HepG2 (cell line): ENCODE measurements around the gene KLF11. TPM values are rescaled to one million over a fixed set of nuclear protein-coding genes. Genes with fewer than 3 reads are reported as not detected.

Source experiments
- BCL6 ChIP-seq: IDR thresholded peaks from 2 replicates; pipeline ENCODE4 v1.6.1; 2016; ENCODE audit warnings: missing genetic modification reagents, missing compliant biosample characterization
- CBX5 ChIP-seq: sonication (generic); formaldehyde crosslinking; IDR thresholded peaks from 2 replicates; pipeline ENCODE4 v1.4.0; 2020; ENCODE audit warnings: missing genetic modification reagents, borderline replicate concordance
- FOSL2 ChIP-seq: sonication (generic); formaldehyde crosslinking; IDR thresholded peaks from 2 replicates; pipeline ENCODE4 v1.4.0; 2020; ENCODE audit warnings: missing genetic modification reagents
- GABPB1 ChIP-seq: IDR thresholded peaks from 2 replicates; pipeline ENCODE4 v1.6.1; 2016; ENCODE audit warnings: mild to moderate bottlenecking, missing genetic modification reagents, moderate library complexity, missing compliant biosample characterization
- NFE2L2 ChIP-seq: fragments of 150-350 bp; IDR thresholded peaks from 2 replicates; pipeline ENCODE4 v1.6.1; 2014; ENCODE audit warnings: low read length
- NR2F1 ChIP-seq, 2 experiments: fragments of 450-650 bp in 1 of 2; formaldehyde crosslinking in 1 of 2; IDR thresholded peaks; 2 replicates each; pipeline versions ENCODE4 v1.5.0 to v1.6.1; 2016 to 2020; ENCODE audit warnings: mild to moderate bottlenecking in 1 of 2, missing compliant biosample characterization in 1 of 2, missing genetic modification reagents in 1 of 2, moderate library complexity in 1 of 2
- SPEN ChIP-seq: sonication (generic); formaldehyde crosslinking; IDR thresholded peaks from 2 replicates; pipeline ENCODE4 v1.5.1; 2020; ENCODE audit warnings: low read depth, mild to moderate bottlenecking, missing genetic modification reagents
- SSRP1 ChIP-seq: IDR thresholded peaks from 2 replicates; pipeline ENCODE4 v1.6.1; 2016; ENCODE audit warnings: control low read depth
- TBL1XR1 ChIP-seq: fragments of 150-350 bp; IDR thresholded peaks from 2 replicates; pipeline ENCODE4 v1.6.1; 2014; ENCODE audit warnings: borderline replicate concordance, low read length; ENCODE audit not compliant: partially characterized antibody
- THAP11 ChIP-seq: IDR thresholded peaks from 2 replicates; pipeline ENCODE4 v1.6.1; 2016; ENCODE audit warnings: missing biosample characterization, missing genetic modification reagents
- XRCC5 ChIP-seq: fragments of 200-400 bp; formaldehyde crosslinking; optimal IDR thresholded peaks from 2 replicates; pipeline ENCODE3; 2017; ENCODE audit warnings: mild to moderate bottlenecking, low read length
- ZNF235 ChIP-seq: sonication (generic); formaldehyde crosslinking; IDR thresholded peaks from 2 replicates; pipeline ENCODE4 v1.8.1; 2023; ENCODE audit warnings: mild to moderate bottlenecking, missing genetic modification reagents, borderline replicate concordance
- polyA plus RNA-seq, 8 experiments: library from polyadenylated mRNA; depleted of rRNA in 3 of 8; stranded (reverse) in 7 of 8; unstranded in 1 of 8; fragments of >200 nt; fragmentation: Illumina TruSeq in 4 of 8; extraction: Trizol in 4 of 8; gene quantifications; 2 replicates each; pipeline versions ENCODE4 v1.2.1 to v1.2.3, GENCODE V29; 2011 to 2016; ENCODE audit warnings: low read depth in 4 of 8, missing spikeins in 1 of 8, mixed read lengths in 1 of 8; ENCODE audit not compliant: insufficient read depth in 1 of 8
- total RNA-seq, 5 experiments: library from RNA; depleted of rRNA; stranded (reverse); fragments of >200 nt; fragmentation: Illumina TruSeq; extraction: Trizol; gene quantifications; 2 replicates each; pipeline ENCODE4 v1.2.3, GENCODE V29; 2016; ENCODE audit warnings: low read depth in 1 of 5
- TF ChIP-seq, protein P1 (sequence below): IDR thresholded peaks from 2 replicates; pipeline ENCODE4 v1.6.1; 2016; ENCODE audit warnings: missing compliant biosample characterization, missing genetic modification reagents, borderline replicate concordance
- TF ChIP-seq, protein P2 (sequence below): IDR thresholded peaks from 2 replicates; pipeline ENCODE4 v1.4.0; 2020; ENCODE audit warnings: mild to moderate bottlenecking, missing genetic modification reagents
- TF ChIP-seq, protein P3 (sequence below): sonication (generic); formaldehyde crosslinking; IDR thresholded peaks from 2 replicates; pipeline ENCODE4 v1.4.0; 2020; ENCODE audit warnings: missing genetic modification reagents
- TF ChIP-seq, protein P4 (sequence below): sonication (generic); formaldehyde crosslinking; IDR thresholded peaks from 2 replicates; pipeline ENCODE4 v1.9.0; 2022; ENCODE audit warnings: low read depth, missing genetic modification reagents
- TF ChIP-seq, protein P5 (sequence below): IDR thresholded peaks from 2 replicates; pipeline ENCODE4 v1.6.1; 2012; ENCODE audit warnings: low read depth, low read length, improper control_type of control experiment

KLF11 gene
- total and polyA plus RNA-seq, 2 of the 13 experiments (the other 11 are each of a cell fraction or from before 2014, with no cell fraction given) = 2.5 to 11.8 TPM

DNA sequence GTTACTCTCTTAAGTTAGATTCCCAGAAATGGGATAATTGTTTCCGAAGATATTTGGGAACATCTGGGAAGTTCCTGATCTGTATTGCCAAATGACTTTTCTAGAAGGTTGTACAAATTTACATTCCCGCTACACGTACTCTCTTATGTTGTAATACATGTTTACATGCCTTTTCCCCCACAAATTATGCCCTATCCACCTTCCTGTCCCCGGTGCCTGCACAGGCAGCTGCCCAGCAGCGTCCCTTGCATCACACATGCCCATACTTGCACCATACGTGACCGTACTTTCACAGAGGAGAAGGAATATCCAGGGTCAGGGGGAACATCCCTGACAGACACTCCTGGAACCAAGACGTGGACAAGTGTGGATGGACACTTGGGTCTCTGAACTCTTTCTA is 24.2 kb upstream of the KLF11 start (continued):
- TF ChIP-seq, protein P1, sequence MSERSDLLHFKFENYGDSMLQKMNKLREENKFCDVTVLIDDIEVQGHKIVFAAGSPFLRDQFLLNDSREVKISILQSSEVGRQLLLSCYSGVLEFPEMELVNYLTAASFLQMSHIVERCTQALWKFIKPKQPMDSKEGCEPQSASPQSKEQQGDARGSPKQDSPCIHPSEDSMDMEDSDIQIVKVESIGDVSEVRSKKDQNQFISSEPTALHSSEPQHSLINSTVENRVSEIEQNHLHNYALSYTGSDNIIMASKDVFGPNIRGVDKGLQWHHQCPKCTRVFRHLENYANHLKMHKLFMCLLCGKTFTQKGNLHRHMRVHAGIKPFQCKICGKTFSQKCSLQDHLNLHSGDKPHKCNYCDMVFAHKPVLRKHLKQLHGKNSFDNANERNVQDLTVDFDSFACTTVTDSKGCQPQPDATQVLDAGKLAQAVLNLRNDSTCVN (CRISPR knock-in tag) = peak; percentile 95
- TF ChIP-seq FOSL2 (CRISPR knock-in tag) = peak; percentile 73
- peak; percentile 93 for TF ChIP-seq TBL1XR1
- TF ChIP-seq GABPB1 = peak; percentile 56
- TF ChIP-seq CBX5 (CRISPR knock-in tag) = peak; percentile 58; the same call in 1 of the 2 replicates
- TF ChIP-seq, protein P2, sequence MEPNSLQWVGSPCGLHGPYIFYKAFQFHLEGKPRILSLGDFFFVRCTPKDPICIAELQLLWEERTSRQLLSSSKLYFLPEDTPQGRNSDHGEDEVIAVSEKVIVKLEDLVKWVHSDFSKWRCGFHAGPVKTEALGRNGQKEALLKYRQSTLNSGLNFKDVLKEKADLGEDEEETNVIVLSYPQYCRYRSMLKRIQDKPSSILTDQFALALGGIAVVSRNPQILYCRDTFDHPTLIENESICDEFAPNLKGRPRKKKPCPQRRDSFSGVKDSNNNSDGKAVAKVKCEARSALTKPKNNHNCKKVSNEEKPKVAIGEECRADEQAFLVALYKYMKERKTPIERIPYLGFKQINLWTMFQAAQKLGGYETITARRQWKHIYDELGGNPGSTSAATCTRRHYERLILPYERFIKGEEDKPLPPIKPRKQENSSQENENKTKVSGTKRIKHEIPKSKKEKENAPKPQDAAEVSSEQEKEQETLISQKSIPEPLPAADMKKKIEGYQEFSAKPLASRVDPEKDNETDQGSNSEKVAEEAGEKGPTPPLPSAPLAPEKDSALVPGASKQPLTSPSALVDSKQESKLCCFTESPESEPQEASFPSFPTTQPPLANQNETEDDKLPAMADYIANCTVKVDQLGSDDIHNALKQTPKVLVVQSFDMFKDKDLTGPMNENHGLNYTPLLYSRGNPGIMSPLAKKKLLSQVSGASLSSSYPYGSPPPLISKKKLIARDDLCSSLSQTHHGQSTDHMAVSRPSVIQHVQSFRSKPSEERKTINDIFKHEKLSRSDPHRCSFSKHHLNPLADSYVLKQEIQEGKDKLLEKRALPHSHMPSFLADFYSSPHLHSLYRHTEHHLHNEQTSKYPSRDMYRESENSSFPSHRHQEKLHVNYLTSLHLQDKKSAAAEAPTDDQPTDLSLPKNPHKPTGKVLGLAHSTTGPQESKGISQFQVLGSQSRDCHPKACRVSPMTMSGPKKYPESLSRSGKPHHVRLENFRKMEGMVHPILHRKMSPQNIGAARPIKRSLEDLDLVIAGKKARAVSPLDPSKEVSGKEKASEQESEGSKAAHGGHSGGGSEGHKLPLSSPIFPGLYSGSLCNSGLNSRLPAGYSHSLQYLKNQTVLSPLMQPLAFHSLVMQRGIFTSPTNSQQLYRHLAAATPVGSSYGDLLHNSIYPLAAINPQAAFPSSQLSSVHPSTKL (CRISPR knock-in tag) = peak; percentile 79
- TF ChIP-seq, protein P3, sequence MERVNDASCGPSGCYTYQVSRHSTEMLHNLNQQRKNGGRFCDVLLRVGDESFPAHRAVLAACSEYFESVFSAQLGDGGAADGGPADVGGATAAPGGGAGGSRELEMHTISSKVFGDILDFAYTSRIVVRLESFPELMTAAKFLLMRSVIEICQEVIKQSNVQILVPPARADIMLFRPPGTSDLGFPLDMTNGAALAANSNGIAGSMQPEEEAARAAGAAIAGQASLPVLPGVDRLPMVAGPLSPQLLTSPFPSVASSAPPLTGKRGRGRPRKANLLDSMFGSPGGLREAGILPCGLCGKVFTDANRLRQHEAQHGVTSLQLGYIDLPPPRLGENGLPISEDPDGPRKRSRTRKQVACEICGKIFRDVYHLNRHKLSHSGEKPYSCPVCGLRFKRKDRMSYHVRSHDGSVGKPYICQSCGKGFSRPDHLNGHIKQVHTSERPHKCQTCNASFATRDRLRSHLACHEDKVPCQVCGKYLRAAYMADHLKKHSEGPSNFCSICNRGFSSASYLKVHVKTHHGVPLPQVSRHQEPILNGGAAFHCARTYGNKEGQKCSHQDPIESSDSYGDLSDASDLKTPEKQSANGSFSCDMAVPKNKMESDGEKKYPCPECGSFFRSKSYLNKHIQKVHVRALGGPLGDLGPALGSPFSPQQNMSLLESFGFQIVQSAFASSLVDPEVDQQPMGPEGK (CRISPR knock-in tag) = 0 out of 2 replicates have a peak, but pooled peaks have one; percentile 8
- no peak for TF ChIP-seq NR2F1 (CRISPR knock-in tag; IDR thresholded peaks at IDR 0.05)
- TF ChIP-seq SPEN = no peak
- peak; percentile 68 for TF ChIP-seq THAP11 (CRISPR knock-in tag)
- no peak for TF ChIP-seq XRCC5
- TF ChIP-seq, protein P4, sequence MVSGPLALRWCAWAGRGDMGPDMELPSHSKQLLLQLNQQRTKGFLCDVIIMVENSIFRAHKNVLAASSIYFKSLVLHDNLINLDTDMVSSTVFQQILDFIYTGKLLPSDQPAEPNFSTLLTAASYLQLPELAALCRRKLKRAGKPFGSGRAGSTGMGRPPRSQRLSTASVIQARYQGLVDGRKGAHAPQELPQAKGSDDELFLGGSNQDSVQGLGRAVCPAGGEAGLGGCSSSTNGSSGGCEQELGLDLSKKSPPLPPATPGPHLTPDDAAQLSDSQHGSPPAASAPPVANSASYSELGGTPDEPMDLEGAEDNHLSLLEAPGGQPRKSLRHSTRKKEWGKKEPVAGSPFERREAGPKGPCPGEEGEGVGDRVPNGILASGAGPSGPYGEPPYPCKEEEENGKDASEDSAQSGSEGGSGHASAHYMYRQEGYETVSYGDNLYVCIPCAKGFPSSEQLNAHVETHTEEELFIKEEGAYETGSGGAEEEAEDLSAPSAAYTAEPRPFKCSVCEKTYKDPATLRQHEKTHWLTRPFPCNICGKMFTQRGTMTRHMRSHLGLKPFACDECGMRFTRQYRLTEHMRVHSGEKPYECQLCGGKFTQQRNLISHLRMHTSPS = peak; percentile 90; the same call in 1 of the 2 replicates
- peak; percentile 89 for TF ChIP-seq BCL6
- TF ChIP-seq SSRP1 = peak; percentile 64; the same call in 1 of the 2 replicates
- TF ChIP-seq ZNF235 = no peak
- TF ChIP-seq NFE2L2 = no peak
- TF ChIP-seq, protein P5, sequence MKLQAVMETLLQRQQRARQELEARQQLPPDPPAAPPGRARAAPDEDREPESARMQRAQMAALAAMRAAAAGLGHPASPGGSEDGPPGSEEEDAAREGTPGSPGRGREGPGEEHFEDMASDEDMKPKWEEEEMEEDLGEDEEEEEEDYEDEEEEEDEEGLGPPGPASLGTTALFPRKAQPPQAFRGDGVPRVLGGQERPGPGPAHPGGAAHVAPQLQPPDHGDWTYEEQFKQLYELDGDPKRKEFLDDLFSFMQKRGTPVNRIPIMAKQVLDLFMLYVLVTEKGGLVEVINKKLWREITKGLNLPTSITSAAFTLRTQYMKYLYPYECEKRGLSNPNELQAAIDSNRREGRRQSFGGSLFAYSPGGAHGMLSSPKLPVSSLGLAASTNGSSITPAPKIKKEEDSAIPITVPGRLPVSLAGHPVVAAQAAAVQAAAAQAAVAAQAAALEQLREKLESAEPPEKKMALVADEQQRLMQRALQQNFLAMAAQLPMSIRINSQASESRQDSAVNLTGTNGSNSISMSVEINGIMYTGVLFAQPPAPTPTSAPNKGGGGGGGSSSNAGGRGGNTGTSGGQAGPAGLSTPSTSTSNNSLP = peak; percentile 46; the same call in 1 of the 2 replicates
